Measurements from ENCODE around the gene TTC23.
A peak's percentile ranks its signal among the peaks of the same experiment; 100 is the strongest.

The TTC23 gene

DNA sequence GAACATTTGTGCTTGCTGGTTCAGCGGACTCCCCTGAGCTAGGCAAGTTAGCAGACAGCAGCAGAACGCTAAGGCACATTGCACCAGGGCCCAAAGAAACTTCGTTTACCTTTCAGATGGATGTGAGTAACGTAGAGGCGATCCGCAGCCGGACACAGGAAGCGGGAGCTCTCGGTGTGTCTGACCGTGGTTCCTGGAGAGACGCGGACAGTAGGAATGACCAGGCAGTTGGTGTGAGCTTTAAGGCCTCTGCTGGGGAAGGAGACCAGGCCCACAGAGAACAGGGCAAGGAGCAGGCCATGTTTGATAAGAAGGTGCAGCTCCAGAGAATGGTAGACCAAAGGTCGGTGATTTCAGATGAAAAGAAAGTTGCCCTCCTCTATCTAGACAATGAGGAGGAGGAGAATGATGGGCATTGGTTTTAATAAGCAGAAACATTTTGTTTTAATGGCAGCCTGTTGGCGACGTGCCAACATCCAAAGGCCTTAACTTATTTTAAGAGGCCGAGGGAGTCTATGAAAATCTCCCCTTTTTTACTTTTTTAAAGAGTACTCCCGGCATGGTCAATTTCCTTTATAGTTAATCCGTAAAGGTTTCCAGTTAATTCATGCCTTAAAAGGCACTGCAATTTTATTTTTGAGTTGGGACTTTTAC is 116.6 kb downstream of the TTC23 start:
- H3K27ac ChIP-seq (ENCODE audit: low read length), result peak overlapping the region; percentile 9
- H3K9me3 ChIP-seq (ENCODE audit: control insufficient read depth in 1 of 2, low read length in 2 of 2), result no peaks in the 10 kb centered on the region
- peaks cover 7 to 63% of the 10 kb centered on the region in 2 donors for H3K4me1 ChIP-seq (ENCODE audit: control insufficient read depth in 1 of 2, insufficient read depth in 2 of 2, low read length in 2 of 2)
- H3K27me3 ChIP-seq (ENCODE audit: low read depth, low read length), result no peaks in the 10 kb centered on the region
- peaks cover 15 to 54% of the 10 kb centered on the region in 2 donors for H3K36me3 ChIP-seq (ENCODE audit: control insufficient read depth in 1 of 2, insufficient read depth in 2 of 2, low read length in 2 of 2)
- no peak overlapping the region for H3K4me3 ChIP-seq (ENCODE audit: low read depth in 1 of 2, low read length in 2 of 2)

DNA sequence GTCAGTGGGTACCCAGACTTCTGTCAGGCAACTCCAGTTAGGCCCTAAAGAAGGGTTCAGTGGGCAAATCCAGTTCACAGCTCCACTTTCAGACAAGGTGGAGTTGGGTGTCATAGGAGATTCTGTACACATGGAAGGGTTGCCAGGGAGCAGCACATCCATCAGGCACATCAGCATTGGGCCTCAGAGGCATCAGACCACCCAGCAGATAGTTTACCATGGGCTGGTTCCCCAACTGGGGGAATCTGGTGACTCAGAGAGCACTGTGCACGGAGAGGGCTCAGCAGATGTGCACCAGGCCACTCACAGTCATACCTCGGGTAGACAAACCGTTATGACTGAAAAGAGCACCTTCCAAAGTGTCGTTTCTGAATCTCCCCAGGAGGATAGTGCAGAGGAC is 117.3 kb downstream of the TTC23 start:
- H3K36me3 ChIP-seq (ENCODE audit: control insufficient read depth in 1 of 2, insufficient read depth in 2 of 2, low read length in 2 of 2), result peaks cover 11 to 53% of the 10 kb centered on the region in 2 donors

DNA sequence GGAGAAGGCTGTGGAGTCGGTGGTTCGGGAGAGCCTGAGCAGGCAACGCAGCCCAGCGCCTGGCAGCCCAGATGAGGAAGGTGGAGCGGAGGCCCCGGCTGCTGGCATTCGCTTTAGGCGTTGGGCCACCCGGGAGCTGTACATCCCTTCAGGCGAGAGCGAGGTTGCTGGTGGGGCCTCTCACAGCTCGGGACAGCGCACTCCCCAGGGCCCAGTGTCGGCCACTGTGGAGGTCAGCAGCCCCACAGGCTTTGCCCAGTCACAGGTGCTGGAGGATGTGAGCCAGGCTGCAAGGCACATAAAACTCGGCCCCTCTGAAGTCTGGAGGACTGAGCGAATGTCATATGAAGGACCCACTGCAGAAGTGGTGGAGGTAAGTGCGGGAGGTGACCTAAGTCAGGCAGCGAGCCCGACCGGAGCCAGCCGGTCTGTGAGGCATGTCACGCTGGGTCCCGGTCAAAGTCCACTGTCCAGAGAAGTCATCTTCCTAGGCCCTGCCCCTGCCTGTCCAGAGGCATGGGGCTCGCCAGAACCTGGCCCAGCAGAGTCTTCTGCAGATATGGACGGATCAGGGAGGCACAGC is 117.8 kb downstream of the TTC23 start:
- H3K4me3 ChIP-seq (ENCODE audit: low read depth in 1 of 2, low read length in 2 of 2), result no peak overlapping the region
- H3K27me3 ChIP-seq (ENCODE audit: low read depth, low read length), result no peaks in the 10 kb centered on the region
- H3K9me3 ChIP-seq (ENCODE audit: control insufficient read depth in 1 of 2, low read length in 2 of 2), result no peaks in the 10 kb centered on the region
- no peak overlapping the region for H3K27ac ChIP-seq (ENCODE audit: low read length)
- H3K4me1 ChIP-seq (ENCODE audit: control insufficient read depth in 1 of 2, insufficient read depth in 2 of 2, low read length in 2 of 2), result peaks cover 7 to 65% of the 10 kb centered on the region in 2 donors
- peaks cover 8 to 47% of the 10 kb centered on the region in 2 donors for H3K36me3 ChIP-seq (ENCODE audit: control insufficient read depth in 1 of 2, insufficient read depth in 2 of 2, low read length in 2 of 2)

More for the DNA sequence above, 117.3 kb downstream of the TTC23 start:
- H3K27ac ChIP-seq (ENCODE audit: low read length), result peak overlapping the region; percentile 9
- no peaks in the 10 kb centered on the region for H3K27me3 ChIP-seq (ENCODE audit: low read depth, low read length)
- no peak overlapping the region for H3K4me3 ChIP-seq (ENCODE audit: low read depth in 1 of 2, low read length in 2 of 2)
- peaks cover 7 to 65% of the 10 kb centered on the region in 2 donors for H3K4me1 ChIP-seq (ENCODE audit: control insufficient read depth in 1 of 2, insufficient read depth in 2 of 2, low read length in 2 of 2)
- H3K9me3 ChIP-seq (ENCODE audit: control insufficient read depth in 1 of 2, low read length in 2 of 2), result no peaks in the 10 kb centered on the region

DNA sequence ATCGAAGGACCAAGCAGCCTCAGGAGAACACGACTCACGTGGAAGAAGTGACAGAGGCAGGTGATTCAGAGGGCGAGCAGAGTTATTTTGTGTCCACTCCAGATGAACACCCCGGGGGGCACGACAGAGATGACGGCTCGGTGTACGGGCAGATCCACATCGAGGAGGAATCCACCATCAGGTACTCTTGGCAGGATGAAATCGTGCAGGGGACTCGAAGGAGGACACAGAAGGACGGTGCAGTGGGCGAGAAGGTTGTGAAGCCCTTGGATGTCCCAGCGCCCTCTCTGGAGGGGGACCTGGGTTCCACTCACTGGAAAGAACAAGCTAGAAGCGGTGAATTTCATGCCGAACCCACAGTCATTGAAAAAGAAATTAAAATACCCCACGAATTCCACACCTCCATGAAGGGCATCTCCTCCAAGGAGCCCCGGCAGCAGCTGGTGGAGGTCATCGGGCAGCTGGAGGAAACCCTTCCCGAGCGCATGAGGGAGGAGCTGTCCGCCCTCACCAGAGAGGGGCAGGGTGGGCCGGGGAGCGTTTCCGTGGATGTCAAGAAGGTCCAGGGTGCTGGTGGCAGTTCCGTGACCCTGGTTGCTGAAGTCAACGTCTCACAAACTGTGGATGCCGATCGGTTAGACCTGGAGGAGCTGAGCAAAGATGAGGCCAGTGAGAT is 118.5 kb downstream of the TTC23 start:
- Histone ChIP-seq H3K36me3 (ENCODE audit: control insufficient read depth in 1 of 2, insufficient read depth in 2 of 2, low read length in 2 of 2) (peaks cover 7 to 43% of the 10 kb centered on the region in 2 donors), H3K27ac (ENCODE audit: low read length) (peak overlapping the region; percentile 23), H3K4me1 (ENCODE audit: control insufficient read depth in 1 of 2, insufficient read depth in 2 of 2, low read length in 2 of 2) (peaks cover 7 to 71% of the 10 kb centered on the region in 2 donors), H3K27me3 (ENCODE audit: low read depth, low read length) (no peaks in the 10 kb centered on the region), H3K4me3 (ENCODE audit: low read depth in 1 of 2, low read length in 2 of 2) (no peak overlapping the region), H3K9me3 (ENCODE audit: control insufficient read depth in 1 of 2, low read length in 2 of 2) (no peaks in the 10 kb centered on the region)

DNA sequence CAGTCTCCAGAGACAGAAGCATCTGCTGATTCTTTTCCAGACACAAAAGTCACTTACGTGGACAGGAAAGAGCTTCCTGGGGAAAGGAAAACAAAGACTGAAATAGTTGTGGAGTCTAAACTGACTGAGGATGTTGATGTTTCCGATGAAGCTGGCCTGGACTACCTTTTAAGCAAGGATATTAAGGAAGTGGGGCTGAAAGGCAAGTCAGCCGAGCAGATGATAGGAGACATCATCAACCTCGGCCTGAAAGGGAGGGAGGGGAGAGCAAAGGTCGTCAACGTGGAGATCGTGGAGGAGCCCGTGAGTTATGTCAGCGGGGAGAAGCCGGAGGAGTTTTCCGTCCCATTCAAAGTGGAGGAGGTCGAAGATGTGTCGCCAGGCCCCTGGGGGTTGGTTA is 119.1 kb downstream of the TTC23 start:
- Histone ChIP-seq H3K27me3 (ENCODE audit: low read depth, low read length) (no peaks in the 10 kb centered on the region), H3K36me3 (ENCODE audit: control insufficient read depth in 1 of 2, insufficient read depth in 2 of 2, low read length in 2 of 2) (peaks cover 7 to 38% of the 10 kb centered on the region in 2 donors), H3K4me1 (ENCODE audit: control insufficient read depth in 1 of 2, insufficient read depth in 2 of 2, low read length in 2 of 2) (peaks cover 7 to 77% of the 10 kb centered on the region in 2 donors), H3K9me3 (ENCODE audit: control insufficient read depth in 1 of 2, low read length in 2 of 2) (no peaks in the 10 kb centered on the region), H3K27ac (ENCODE audit: low read length) (peak overlapping the region; percentile 20), H3K4me3 (ENCODE audit: low read depth in 1 of 2, low read length in 2 of 2) (no peak overlapping the region)

DNA sequence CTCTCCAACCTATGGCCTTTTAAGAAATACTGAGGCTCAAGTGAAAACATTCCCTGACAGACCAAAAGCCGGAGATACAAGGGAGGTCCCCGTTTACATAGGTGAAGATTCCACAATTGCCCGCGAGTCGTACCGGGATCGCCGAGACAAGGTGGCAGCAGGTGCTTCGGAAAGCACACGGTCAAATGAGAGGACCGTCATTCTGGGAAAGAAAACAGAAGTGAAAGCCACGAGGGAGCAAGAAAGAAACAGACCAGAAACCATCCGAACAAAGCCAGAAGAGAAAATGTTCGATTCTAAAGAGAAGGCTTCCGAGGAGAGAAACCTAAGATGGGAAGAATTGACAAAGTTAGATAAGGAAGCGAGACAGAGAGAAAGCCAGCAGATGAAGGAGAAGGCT is 119.7 kb downstream of the TTC23 start:
- H3K27ac ChIP-seq (ENCODE audit: low read length), result peak overlapping the region; percentile 20
- H3K4me1 ChIP-seq (ENCODE audit: control insufficient read depth in 1 of 2, insufficient read depth in 2 of 2, low read length in 2 of 2), result peaks cover 7 to 78% of the 10 kb centered on the region in 2 donors
- peaks cover 7 to 38% of the 10 kb centered on the region in 2 donors for H3K36me3 ChIP-seq (ENCODE audit: control insufficient read depth in 1 of 2, insufficient read depth in 2 of 2, low read length in 2 of 2)
- no peaks in the 10 kb centered on the region for H3K9me3 ChIP-seq (ENCODE audit: control insufficient read depth in 1 of 2, low read length in 2 of 2)
- H3K4me3 ChIP-seq (ENCODE audit: low read depth in 1 of 2, low read length in 2 of 2), result no peak overlapping the region
- no peaks in the 10 kb centered on the region for H3K27me3 ChIP-seq (ENCODE audit: low read depth, low read length)

DNA sequence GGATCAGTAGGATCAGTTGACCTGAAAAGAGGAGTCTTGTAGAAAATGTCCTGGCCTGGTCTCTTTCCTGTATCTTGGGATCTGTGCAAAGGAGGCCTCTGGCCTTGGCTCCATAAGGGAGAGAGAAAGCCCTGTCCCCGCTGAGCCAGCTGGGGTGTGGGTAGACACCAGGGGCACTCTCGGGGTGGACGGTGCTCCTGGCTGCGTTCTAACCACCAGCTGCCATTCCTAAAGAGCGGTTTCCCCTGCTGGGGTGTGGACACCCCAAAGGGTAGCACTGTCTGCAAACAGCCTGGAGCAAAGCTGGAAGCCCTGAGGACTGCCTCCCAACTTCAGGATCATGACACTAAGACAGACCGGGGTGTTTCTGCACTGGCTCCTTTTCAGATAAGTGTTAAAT is 121.0 kb downstream of the TTC23 start:
- Histone ChIP-seq H3K36me3 (ENCODE audit: control insufficient read depth in 1 of 2, insufficient read depth in 2 of 2, low read length in 2 of 2) (peaks cover 7 to 32% of the 10 kb centered on the region in 2 donors), H3K4me3 (ENCODE audit: low read depth in 1 of 2, low read length in 2 of 2) (no peak overlapping the region), H3K27ac (ENCODE audit: low read length) (peak overlapping the region; percentile 46), H3K27me3 (ENCODE audit: low read depth, low read length) (no peaks in the 10 kb centered on the region), H3K9me3 (ENCODE audit: control insufficient read depth in 1 of 2, low read length in 2 of 2) (no peaks in the 10 kb centered on the region), H3K4me1 (ENCODE audit: control insufficient read depth in 1 of 2, insufficient read depth in 2 of 2, low read length in 2 of 2) (peaks cover 11 to 77% of the 10 kb centered on the region in 2 donors)

DNA sequence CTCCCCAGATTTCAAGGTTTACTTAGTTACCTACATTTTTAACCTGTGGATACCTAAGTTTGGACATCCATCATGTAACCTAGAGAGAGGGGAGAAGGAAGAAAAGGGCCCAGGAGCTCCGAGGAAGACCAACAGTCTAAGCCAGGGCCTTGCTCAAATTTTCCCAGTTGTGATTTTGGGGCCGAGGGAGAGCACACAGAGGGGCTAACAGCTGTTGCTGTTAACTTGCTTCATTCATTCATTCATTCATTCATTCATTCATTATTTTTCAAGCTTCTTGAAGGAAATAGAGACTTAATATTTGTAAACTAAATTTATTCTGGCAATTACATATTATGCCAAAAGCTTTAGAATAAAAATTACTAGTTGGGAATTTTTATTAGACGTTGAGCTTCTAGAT is 121.6 kb downstream of the TTC23 start:
- Histone ChIP-seq H3K4me1 (ENCODE audit: control insufficient read depth in 1 of 2, insufficient read depth in 2 of 2, low read length in 2 of 2) (peaks cover 8 to 82% of the 10 kb centered on the region in 2 donors), H3K27ac (ENCODE audit: low read length) (peak overlapping the region; percentile 46), H3K36me3 (ENCODE audit: control insufficient read depth in 1 of 2, insufficient read depth in 2 of 2, low read length in 2 of 2) (peaks cover 7 to 32% of the 10 kb centered on the region in 2 donors), H3K27me3 (ENCODE audit: low read depth, low read length) (no peaks in the 10 kb centered on the region), H3K9me3 (ENCODE audit: control insufficient read depth in 1 of 2, low read length in 2 of 2) (no peaks in the 10 kb centered on the region), H3K4me3 (ENCODE audit: low read depth in 1 of 2, low read length in 2 of 2) (no peak overlapping the region)

DNA sequence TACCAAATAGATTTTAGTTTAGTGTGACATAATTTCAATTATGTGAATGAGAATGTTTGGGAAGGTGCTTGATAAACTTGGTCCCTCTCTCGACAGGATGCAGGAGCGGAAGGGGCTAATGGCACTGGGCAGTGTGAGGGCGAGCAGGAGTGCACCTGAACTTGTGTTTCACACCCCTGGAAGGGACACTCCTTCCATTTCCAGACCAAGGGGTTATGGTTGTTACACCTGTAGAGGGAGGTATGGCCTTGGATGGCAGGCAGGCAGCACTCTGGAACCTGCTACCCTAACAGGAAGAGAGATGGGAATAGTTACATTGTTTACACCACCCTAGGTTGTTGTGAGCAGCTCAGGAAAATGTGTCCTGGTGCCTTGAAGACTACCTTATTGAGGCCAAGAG is 122.5 kb downstream of the TTC23 start:
- Histone ChIP-seq H3K27ac (ENCODE audit: low read length) (peak overlapping the region; percentile 19), H3K36me3 (ENCODE audit: control insufficient read depth in 1 of 2, insufficient read depth in 2 of 2, low read length in 2 of 2) (peaks cover 7 to 25% of the 10 kb centered on the region in 2 donors), H3K27me3 (ENCODE audit: low read depth, low read length) (no peaks in the 10 kb centered on the region), H3K4me1 (ENCODE audit: control insufficient read depth in 1 of 2, insufficient read depth in 2 of 2, low read length in 2 of 2) (peaks cover 8 to 82% of the 10 kb centered on the region in 2 donors), H3K4me3 (ENCODE audit: low read depth in 1 of 2, low read length in 2 of 2) (no peak overlapping the region), H3K9me3 (ENCODE audit: control insufficient read depth in 1 of 2, low read length in 2 of 2) (no peaks in the 10 kb centered on the region)

DNA sequence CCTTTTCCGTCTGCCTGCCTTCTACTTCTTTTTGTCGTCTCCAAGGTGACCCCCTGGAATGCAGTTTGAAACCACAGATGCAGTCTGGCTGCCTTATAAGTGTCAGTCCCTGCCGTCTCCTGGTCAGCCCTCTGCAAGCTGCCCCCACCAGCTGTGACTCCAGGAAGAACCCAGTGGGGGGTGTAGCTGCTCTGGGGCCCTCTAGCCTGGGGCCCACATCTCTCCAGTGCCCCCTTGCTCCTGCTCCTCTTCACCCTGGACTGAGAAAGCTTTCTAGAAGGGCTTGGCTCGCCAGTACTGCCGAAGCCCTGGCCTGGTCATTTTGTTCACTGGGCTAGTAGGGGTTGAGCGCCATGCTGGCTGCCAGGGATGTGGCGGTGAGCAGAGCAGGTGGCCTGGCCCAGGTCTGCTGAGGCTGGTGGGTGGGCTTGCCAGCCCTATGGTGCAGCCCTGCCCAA is 123.2 kb downstream of the TTC23 start:
- peaks cover 8 to 82% of the 10 kb centered on the region in 2 donors for H3K4me1 ChIP-seq (ENCODE audit: control insufficient read depth in 1 of 2, insufficient read depth in 2 of 2, low read length in 2 of 2)
- H3K27me3 ChIP-seq (ENCODE audit: low read depth, low read length), result no peaks in the 10 kb centered on the region
- H3K4me3 ChIP-seq (ENCODE audit: low read depth in 1 of 2, low read length in 2 of 2), result no peak overlapping the region
- no peaks in the 10 kb centered on the region for H3K9me3 ChIP-seq (ENCODE audit: control insufficient read depth in 1 of 2, low read length in 2 of 2)
- peak overlapping the region; percentile 39 for H3K27ac ChIP-seq (ENCODE audit: low read length)
- H3K36me3 ChIP-seq (ENCODE audit: control insufficient read depth in 1 of 2, insufficient read depth in 2 of 2, low read length in 2 of 2), result peaks cover 7 to 17% of the 10 kb centered on the region in 2 donors

DNA sequence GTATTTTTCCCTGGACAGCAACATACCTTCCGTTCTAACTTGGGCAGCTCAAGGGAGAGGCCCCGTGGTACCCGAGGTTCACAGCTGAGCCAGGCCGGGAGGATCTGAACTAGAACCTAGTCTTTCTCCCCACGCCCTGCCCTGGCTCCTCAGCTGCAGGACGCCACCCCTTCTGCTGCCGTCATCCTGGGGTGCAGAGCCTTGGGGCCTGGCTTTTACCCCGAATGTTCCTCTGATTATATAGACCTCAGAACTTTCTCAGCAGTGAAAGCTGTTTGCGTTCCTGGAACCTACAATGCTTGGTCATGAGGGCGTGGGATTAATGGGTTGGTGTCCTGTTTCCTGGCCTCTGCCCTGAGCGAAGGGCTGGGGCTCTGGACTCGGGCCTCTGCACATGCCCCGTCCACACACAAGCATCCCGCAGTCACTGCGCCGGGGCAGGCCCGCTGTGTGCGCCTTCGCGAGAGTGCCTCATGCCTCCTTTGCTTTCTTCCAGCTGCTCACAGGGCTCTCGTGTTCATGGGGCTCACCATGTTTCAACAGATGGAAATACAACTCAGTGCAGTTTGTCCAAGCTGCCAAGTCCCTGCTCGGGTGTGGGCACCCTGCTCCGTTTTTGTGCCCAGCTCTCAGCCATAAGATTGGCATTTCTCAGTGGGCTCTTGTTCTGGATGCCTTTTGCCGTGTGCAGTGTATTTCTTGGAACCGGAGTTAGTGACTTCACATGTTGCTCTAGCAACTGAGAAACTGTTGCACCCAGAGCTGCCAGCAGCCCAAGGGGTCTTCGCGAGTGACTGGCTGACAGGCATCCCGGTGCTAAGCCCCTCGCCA is 124.1 kb downstream of the TTC23 start:
- Histone ChIP-seq H3K4me1 (ENCODE audit: control insufficient read depth in 1 of 2, insufficient read depth in 2 of 2, low read length in 2 of 2) (peaks cover 8 to 83% of the 10 kb centered on the region in 2 donors), H3K9me3 (ENCODE audit: control insufficient read depth in 1 of 2, low read length in 2 of 2) (no peaks in the 10 kb centered on the region), H3K4me3 (ENCODE audit: low read depth in 1 of 2, low read length in 2 of 2) (peak overlapping the region in 1 of 2 donors; percentile 34), H3K27ac (ENCODE audit: low read length) (peak overlapping the region; percentile 87), H3K27me3 (ENCODE audit: low read depth, low read length) (no peaks in the 10 kb centered on the region), H3K36me3 (ENCODE audit: control insufficient read depth in 1 of 2, insufficient read depth in 2 of 2, low read length in 2 of 2) (peaks cover 7 to 12% of the 10 kb centered on the region in 2 donors)
